CD4-positive, alpha-beta T cell treated with Interleukin-17A for 1 hour (primary cell): Measurements from ENCODE around the gene KIFBP.
A peak's percentile ranks its signal among the peaks of the same experiment; 100 is the strongest.
"Not testable (repeated sequence)": the region's sequence is repeated elsewhere in the genome, so short reads cannot be mapped to it uniquely, and the experiment has no call there.

Experiments used
- DNase-seq: peaks from one replicate; pipeline ENCODE4 v3.0.0-alpha.2; 2020

The KIFBP gene

GRCh38 chr10:69004821-69005220 lies 16.2 kb downstream of the KIFBP start:
- peak; percentile 74 for DNase-seq

DNA sequence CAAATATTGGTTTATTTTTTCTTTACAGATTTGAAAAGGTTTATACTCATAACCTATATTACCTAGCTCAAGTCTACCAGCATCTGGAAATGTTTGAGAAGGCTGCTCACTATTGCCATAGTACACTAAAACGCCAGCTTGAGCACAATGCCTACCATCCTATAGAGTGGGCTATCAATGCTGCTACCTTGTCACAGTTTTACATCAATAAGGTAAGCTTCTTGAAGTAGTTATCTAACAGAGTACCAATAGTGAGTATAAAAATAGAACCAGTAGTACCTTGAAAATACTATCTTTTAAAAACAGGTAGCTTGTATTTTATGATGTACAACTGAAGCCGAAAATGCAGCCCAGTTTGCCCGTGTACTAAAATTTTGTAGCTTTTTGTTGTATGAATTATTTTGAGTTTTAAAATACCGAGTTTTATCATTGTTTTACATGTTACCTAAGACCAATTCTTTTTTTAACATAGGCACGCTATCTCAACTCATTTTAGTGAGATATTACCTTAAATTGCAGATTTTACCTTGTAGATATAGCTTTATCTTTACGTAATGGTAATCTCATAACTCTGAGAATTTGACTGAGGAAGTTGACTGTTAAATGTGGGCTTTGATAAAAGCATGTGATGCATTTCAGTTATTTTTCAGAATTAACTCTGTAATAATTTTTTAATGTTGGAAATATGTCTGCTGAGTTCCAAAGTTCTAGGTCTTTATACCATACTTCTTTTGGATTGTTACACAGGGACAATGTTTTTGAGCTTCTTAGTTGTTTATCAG lies 17.3 kb downstream of the KIFBP start:
- DNase-seq, result no peak

DNA sequence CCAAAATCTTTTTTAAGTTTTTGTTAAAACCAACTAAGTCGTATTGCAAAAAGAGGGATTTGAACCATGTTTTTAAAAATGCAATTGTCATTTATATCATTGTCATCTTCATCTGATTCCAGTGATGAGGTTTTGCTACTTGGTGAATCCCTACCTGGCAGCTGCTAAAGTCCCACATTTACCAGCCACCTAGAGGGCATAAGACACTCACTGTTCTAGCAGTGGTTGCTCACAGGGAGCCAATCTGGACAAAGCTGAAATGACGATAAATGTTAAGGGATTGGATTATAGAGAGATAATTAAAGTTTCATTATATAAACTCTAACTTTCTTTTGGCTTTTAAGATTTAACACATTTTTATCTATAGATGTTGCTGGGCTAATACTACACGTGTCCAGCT lies 18.7 kb downstream of the KIFBP start:
- DNase-seq, result no peak

GRCh38 chr10:69009360-69009759 lies 20.8 kb downstream of the KIFBP start:
- DNase-seq, result no peak

GRCh38 chr10:69010151-69010640 lies 21.6 kb downstream of the KIFBP start:
- DNase-seq, result no peak

DNA sequence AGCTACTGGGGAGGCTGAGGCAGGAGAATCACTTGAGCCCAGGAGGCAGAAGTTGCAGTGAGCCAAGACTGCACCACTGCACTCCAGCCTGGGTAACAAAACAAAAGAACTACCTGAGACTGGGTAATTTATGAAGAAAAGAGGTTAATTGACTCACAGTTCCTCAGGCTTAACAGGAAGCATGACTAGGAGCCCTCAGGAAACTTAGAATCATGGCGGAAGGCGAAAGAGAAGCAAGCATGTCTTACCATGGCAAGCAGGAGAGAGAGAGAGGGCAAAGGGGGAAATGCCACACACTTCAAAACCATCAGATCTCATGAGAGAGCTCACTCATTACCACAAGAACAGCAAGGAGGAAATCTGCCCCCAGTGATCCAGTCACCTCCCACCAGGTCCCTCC lies 24.2 kb downstream of the KIFBP start:
- DNase-seq, result not testable (repeated sequence)

DNA sequence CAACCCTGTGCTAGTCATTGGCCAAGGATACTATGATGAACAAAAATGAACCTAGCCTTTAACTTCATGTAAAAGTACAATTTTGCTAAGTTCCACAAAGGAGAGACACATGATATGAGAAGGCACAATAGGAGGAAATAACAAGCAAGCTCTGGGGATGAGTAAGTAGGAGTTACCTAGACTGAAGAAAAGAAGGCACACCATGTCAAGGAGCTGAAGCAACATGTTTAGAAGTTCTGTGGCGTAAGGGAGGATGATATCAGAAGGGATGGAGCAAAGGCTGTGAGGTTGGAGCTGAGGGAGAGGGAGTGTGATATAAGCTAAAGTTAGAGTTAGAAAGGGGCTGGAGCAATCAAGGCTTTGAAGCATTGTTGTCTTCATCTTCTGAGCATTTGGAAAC lies 25.6 kb downstream of the KIFBP start:
- no peak for DNase-seq

GRCh38 chr10:69018613-69019012 lies 30.0 kb downstream of the KIFBP start:
- DNase-seq, result no peak

GRCh38 chr10:69022611-69023010 lies 34.0 kb downstream of the KIFBP start:
- no peak for DNase-seq

DNA sequence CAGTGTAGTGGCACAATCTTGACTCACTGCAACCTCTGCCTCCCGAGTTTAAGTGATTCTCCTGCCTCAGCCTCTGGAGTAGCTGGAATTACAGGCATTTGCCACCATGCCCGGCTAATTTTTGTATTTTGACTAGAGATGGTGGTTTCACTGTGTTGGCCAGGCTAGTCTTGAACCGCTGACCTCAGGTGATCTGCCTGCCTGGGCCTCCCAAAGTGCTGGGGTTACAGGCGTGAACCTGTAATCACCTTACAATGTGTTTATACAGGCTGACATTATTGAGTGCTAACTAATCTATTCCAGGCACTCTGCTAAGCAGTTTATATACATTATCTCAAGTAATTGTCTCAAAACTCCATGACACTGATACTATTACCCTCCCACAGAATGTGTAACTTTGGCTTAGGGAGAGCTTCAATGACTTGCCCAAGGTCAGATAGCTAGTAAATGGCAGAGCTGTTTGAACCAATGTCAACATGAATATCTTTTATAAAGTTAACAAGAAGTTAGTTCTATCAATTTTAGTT lies 36.8 kb downstream of the KIFBP start:
- no peak for DNase-seq

DNA sequence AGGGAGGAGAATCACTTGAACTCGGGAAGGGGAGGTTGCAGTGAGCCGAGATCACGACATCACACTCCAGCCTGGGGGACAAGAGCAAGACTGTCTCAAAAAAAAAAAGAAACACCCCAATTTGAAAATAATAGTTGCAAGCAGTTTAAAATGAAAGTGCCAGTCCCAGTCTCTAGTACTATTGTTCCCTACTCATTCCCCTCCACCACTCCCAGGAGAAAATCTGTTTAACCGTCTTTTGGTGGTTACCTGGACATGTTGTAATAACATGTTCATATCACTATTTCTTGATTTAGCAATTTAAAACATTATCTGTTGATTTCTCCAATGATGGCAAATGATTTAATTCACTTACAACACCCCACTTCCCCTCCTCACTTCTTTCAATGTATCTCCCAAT lies 44.7 kb downstream of the KIFBP start:
- DNase-seq, result no peak

- DNase-seq, result no peak
Measured at GRCh38 chr10:69037489-69037888, 48.9 kb downstream of the KIFBP start.

GRCh38 chr10:69040904-69041303 lies 52.3 kb downstream of the KIFBP start:
- DNase-seq, result not testable (repeated sequence)

DNA sequence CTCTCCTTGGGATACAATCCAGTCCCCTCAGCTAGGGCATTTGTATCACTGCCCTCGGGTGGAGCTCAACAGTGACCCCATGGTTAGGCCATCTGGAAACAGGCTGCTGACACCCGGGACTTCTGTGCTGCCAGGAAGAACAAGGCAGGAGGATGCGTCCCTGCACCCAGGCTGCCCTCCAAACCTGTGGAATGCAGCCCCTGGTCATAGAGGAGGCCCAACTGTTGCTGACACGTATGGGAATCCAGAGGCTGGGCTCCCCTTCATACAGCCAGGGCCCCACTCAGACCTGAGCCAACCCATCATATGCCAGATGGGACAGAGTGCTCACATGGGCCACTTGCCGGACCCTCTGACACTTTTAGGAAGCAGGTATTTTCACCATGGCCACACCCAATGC lies 53.8 kb downstream of the KIFBP start:
- DNase-seq, result no peak

DNA sequence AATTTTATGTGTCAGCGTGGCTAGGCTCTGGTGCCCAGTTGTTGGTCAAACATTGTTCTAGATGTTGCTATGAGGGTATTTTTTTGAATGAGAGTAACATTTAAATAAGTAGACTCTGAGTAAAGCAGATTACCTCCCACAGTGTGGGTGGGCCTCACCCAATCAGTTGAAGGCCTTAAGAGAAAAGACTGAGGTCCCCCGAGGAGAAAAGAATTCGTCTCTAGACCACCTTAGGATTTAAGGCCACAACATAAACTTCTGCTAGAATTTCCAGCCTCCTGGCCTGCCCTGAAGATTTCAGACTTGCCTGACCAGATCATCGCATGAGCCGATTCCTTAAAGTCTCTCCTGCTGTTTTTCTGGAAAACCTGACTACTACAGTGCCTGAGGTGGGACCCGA lies 54.2 kb downstream of the KIFBP start:
- DNase-seq, result no peak

GRCh38 chr10:69043931-69044531 lies 55.4 kb downstream of the KIFBP start:
- DNase-seq, result peak; percentile 50

DNA sequence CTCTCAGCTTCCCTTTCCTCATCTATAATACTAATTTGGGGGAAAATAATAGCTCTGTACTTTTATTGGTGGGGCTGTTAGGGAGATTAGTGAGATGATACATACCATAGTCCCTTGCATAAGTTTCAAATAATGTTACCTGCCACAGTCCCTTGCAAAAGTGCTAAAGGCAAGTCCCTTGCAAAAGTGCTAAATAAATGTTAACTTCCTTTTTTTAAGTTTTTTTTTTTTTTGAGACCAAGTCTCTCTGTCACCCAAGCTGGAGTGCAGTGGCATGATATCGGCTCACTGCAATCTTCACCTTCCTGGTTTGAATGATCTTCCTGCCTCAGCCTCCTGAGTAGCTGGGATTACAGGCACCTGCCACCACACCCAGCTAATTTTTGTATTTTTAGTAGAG lies 55.9 kb downstream of the KIFBP start:
- DNase-seq, result no peak

DNA sequence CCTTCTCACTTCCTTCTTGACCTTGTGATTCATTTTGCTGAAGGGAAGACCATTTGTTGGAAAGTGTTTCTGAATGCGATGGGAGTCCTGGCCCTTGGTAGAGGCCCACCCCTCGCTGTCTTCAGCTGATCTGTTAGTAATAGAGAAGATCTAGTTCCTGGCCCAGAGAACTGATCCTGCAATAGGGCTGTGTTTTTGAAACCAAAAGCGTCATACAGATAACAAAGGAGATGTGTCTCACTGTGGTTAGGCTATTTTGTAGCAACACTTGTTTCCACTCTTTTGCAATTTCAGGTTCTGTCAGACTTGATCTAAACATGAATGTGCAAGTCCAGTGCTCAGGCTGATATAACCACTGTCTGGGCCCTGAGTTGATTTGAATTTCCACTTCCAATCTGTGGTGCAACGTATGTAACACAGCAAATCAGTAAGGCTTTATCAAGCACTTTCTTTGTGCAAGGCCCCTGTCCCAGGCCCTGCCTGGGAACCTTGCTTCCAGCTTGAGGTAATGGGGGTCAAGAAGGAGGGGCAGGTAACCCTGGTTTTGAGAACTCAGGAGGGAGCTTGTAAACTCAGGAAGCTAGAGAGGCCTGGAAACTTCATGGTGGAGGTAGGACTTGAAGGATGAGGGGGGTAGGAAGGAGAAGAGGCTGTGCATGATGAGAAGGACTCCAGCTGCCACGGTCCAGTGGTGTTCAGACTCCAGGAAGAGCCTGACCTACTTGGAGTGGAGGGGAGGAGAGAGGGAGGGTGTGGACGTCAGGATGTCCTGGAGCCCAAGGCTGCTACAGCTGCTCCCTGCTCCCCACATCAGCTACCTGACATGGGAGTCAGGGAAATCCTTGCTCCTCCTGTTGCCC lies 57.1 kb downstream of the KIFBP start:
- peak; percentile 71 for DNase-seq

DNA sequence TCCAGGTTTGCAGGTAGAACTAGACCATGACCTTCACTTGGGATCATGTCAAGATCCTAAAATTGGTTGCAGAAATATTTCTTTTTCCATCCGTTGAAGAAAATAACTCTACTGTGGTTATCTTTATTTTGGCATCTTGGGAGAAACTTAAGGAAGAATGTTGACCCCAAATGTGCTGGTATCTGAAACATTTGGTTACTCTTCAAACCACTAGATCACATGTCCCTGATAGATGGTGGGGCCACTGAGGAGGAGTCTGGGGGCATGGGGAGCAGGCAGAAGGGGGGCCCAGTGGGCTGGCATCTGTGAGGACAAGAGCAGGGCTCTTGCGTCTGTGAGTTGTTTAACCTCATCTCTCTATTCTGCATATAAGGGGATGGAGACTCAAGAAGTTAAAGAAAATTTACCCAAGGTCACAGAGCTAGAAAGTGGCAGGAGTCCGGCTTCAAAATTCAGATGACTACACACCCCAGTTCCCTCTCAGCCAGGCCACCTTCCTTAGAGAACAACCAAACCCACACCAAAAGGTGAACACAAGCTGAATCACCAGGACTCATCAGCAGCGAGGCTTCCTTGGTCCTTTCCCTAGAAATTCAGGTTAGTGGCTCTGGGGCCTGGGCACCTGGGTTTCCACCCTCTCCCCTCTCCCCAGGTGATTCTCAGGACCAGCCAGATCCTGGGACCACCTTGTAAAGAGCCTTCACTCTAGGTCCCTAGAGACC lies 58.7 kb downstream of the KIFBP start:
- no peak for DNase-seq

GRCh38 chr10:69048103-69048502 lies 59.5 kb downstream of the KIFBP start:
- peak; percentile 26 for DNase-seq

- DNase-seq, result no peak
Measured at GRCh38 chr10:69049566-69049961, 61.0 kb downstream of the KIFBP start.

- DNase-seq, result peak; percentile 31
Measured at GRCh38 chr10:69051303-69051702, 62.7 kb downstream of the KIFBP start.
